BE2C (cell line): ENCODE measurements around the gene AFP. TPM values are rescaled to one million over a fixed set of nuclear protein-coding genes. Genes with fewer than 3 reads are reported as not detected.
"Not testable (repeated sequence)": the region's sequence is repeated elsewhere in the genome, so short reads cannot be mapped to it uniquely, and the experiment has no call there.

Source experiments
- DNase-seq: peaks from one replicate; pipeline ENCODE4 v3.0.0-alpha.2; 2020
- H3K27me3 ChIP-seq: fragments of 250-450 bp; sonication (Bioruptor Pico); 2 replicates; pipeline ENCODE4 v1.5.1; 2020; ENCODE audit warnings: mild to moderate bottlenecking
- H3K36me3 ChIP-seq: fragments of 250-450 bp; sonication (Bioruptor Pico); 2 replicates; pipeline ENCODE4 v1.5.1; 2020; ENCODE audit warnings: mild to moderate bottlenecking
- H3K4me1 ChIP-seq: fragments of 250-450 bp; sonication (Bioruptor Pico); 2 replicates; pipeline ENCODE4 v1.5.1; 2020
- H3K4me3 ChIP-seq: 2 replicates; pipeline ENCODE4 v1.5.1; 2011; ENCODE audit warnings: low read depth, low read length
- H3K9me3 ChIP-seq: fragments of 250-450 bp; sonication (Bioruptor Pico); 2 replicates; pipeline ENCODE4 v1.5.1; 2020
- polyA plus RNA-seq: library from polyadenylated mRNA; unstranded; fragments of >200 nt; gene quantifications from one replicate; pipeline ENCODE4 v1.2.1, GENCODE V29; 2012; ENCODE audit warnings: low read depth, missing spikeins; ENCODE audit not compliant: insufficient read length, insufficient read depth
- TF ChIP-seq, protein P1 (sequence below): IDR thresholded peaks from 2 replicates; pipeline ENCODE4 v1.5.1; 2012; ENCODE audit warnings: mild to moderate bottlenecking, low read depth, low read length

Gene AFP
- not detected for polyA plus RNA-seq

DNA sequence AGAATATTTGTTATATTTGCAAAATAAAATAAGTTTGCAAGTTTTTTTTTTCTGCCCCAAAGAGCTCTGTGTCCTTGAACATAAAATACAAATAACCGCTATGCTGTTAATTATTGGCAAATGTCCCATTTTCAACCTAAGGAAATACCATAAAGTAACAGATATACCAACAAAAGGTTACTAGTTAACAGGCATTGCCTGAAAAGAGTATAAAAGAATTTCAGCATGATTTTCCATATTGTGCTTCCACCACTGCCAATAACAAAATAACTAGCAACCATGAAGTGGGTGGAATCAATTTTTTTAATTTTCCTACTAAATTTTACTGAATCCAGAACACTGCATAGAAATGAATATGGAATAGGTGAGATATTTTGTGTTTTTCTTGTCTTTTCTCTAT is at the start of gene AFP:
Gene AFP, plus strand, starts transcription at position 238 of the 400 bp plus-strand sequence. Its CDS starts 42 bp downstream, at position 280.
- Histone ChIP-seq H3K27me3 (no peaks in the 10 kb centered on the region), H3K4me1 (no peaks in the 10 kb centered on the region), H3K4me3 (no peak within 1 kb of the TSS), H3K9me3 (no peaks in the 10 kb centered on the region), H3K36me3 (no peaks in the 10 kb centered on the region)
- TF ChIP-seq, protein P1, sequence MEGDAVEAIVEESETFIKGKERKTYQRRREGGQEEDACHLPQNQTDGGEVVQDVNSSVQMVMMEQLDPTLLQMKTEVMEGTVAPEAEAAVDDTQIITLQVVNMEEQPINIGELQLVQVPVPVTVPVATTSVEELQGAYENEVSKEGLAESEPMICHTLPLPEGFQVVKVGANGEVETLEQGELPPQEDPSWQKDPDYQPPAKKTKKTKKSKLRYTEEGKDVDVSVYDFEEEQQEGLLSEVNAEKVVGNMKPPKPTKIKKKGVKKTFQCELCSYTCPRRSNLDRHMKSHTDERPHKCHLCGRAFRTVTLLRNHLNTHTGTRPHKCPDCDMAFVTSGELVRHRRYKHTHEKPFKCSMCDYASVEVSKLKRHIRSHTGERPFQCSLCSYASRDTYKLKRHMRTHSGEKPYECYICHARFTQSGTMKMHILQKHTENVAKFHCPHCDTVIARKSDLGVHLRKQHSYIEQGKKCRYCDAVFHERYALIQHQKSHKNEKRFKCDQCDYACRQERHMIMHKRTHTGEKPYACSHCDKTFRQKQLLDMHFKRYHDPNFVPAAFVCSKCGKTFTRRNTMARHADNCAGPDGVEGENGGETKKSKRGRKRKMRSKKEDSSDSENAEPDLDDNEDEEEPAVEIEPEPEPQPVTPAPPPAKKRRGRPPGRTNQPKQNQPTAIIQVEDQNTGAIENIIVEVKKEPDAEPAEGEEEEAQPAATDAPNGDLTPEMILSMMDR = no peak
- DNase-seq = no peak

DNA sequence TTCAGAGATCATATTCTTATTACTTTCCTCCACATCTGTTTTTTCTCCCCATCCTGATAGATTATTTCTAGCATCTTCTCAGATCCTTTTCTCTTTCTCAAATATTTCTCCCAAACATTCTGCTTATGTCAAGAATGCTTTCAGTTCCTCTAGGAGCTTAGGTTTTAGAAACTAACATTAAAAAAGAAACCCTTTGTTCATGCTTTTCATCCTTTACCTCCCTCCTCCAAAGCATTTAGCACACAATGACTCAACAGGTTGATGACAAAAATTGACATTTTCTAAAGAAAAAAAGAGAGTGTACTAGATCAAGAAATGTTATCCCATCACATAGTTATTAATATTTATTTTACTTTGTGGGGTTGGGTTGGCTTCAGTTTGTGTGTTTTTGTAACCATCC is 48.5 kb upstream of the AFP start:
- Histone ChIP-seq H3K4me1 (no peaks in the 10 kb centered on the region), H3K36me3 (no peaks in the 10 kb centered on the region), H3K9me3 (no peaks in the 10 kb centered on the region), H3K27me3 (no peaks in the 10 kb centered on the region), H3K4me3 (no peak overlapping the region)
- TF ChIP-seq, protein P1 = no peak
- no peak for DNase-seq

DNA sequence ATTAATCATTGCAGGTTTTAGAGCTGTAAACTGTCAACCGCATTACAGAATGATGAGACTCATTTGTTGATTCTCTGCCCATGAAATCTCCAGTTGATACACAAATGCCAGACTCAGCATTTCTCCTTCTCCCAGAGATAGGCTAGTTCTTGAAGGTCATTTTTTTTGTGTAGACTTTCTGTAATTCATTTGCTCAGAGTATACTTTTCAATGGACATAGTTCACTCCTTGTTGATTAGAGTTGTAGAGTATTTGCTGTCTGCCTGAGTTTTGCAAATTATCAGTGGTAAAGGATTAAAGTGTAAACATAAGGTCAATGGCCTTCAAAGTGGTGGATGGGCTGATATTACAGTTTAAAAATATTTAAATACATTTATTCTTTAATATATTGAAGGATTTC is 47.1 kb upstream of the AFP start:
- Histone ChIP-seq H3K4me3 (no peak overlapping the region), H3K27me3 (no peaks in the 10 kb centered on the region)
- DNase-seq = no peak

DNA sequence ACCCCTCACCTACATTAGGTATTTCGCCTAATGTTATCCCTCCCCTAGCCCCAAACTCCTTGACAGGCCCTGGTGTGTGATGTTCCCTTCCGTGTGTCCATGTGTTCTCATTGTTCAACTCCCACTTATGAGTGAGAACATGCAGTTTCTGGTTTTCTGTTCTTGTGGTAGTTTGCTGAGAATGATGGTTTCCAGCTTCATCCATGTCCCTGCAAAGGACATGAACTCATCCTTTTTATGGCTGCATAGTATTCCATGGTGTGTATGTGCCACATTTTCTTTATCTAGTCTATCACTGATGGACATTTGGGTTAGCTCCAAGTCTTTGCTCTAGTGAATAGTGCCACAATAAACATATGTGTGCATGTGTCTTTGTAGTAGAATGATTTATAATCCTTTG is 46.4 kb upstream of the AFP start:
- H3K27me3 ChIP-seq, H3K4me3 ChIP-seq, H3K4me1 ChIP-seq, H3K36me3 ChIP-seq, DNase-seq, H3K9me3 ChIP-seq: not testable (repeated sequence)

More for the DNA sequence above, 47.1 kb upstream of the AFP start:
- H3K4me1 ChIP-seq = no peaks in the 10 kb centered on the region
- no peaks in the 10 kb centered on the region for H3K36me3 ChIP-seq
- no peaks in the 10 kb centered on the region for H3K9me3 ChIP-seq
- TF ChIP-seq, protein P1 = no peak

DNA sequence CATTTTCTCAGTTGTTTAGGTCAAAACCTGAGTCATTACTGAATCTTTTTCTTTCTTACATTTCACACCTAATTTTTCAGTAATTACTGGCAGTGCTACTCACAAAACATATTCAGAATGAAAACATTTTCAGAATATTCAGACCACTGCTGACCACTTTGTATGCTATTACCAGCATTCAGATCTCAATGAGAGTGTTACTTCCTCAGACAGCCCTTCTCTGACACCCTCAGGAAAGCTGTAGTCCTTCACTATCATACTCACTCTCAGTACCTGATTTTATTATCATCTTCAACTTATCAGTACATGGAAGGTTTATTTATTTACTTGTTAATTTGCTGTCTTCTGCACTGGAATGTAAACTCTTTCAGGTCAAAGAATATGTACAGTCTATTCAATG is 44.2 kb upstream of the AFP start:
- H3K27me3 ChIP-seq = no peaks in the 10 kb centered on the region
- no peaks in the 10 kb centered on the region for H3K9me3 ChIP-seq
- H3K36me3 ChIP-seq = no peaks in the 10 kb centered on the region
- TF ChIP-seq, protein P1 = no peak
- no peak for DNase-seq
- H3K4me3 ChIP-seq = no peak overlapping the region
- no peaks in the 10 kb centered on the region for H3K4me1 ChIP-seq

DNA sequence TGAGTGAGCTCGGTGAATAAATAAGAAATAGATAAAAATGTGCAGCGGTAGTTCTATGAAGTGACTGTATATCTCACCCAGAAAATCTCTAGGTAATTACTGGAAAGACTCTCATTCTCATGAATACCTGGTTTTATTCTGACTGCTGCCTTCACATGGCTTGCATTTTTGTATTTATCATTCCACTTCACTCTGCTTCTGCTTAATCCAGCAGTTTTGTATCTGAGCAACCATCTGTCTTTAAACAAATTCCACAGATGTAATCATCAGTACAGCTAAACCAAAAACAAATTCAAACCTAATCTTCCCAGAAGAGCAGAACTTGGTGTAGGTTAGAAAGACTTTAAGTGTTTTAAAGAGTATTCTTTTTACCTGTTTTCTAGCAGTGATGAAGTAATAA is 43.1 kb upstream of the AFP start:
- H3K36me3 ChIP-seq = no peaks in the 10 kb centered on the region
- H3K4me3 ChIP-seq = no peak overlapping the region
- TF ChIP-seq, protein P1 = no peak
- no peaks in the 10 kb centered on the region for H3K27me3 ChIP-seq
- no peaks in the 10 kb centered on the region for H3K9me3 ChIP-seq
- DNase-seq = no peak
- H3K4me1 ChIP-seq = no peaks in the 10 kb centered on the region

DNA sequence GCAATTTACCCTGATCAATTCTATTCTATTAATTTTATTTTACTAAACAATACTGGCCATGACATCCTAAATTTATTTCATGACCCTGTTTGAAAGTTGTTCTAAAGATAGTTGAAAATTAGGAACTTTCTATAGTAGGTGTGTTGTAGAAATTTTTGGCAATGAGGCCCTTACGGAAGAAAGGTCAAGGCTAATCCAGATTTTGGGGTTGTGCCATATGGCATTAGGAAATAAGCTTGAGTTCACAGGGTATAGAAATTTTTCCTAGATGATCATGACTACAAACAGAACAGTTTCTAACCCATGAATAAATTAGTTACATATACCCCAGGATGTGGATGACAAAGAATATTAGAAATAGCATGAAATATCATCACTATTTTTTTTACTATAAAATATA is 39.7 kb upstream of the AFP start:
- no peak overlapping the region for H3K4me3 ChIP-seq
- TF ChIP-seq, protein P1 = no peak
- DNase-seq = no peak
- no peaks in the 10 kb centered on the region for H3K9me3 ChIP-seq
- no peaks in the 10 kb centered on the region for H3K4me1 ChIP-seq
- peaks cover 2% of the 10 kb centered on the region; the same call in 1 of the 2 replicates for H3K27me3 ChIP-seq
- no peaks in the 10 kb centered on the region for H3K36me3 ChIP-seq
